GM18520 (cell line): ENCODE data around the gene ELFN2.
"Not testable (repeated sequence)": the region's sequence is repeated elsewhere in the genome, so short reads cannot be mapped to it uniquely, and the experiment has no call there.

Experiments
- ATAC-seq: cut with Tn5 transposase; IDR thresholded peaks from one replicate; pipeline ENCODE4 v1.9.1; 2021; ENCODE audit not compliant: unreplicated experiment

ELFN2 gene

GRCh38 chr22:37340331-37341262 lies 86.7 kb downstream of the ELFN2 start:
- no peak for ATAC-seq

- no peak for ATAC-seq
Measured at GRCh38 chr22:37338539-37339246, 88.6 kb downstream of the ELFN2 start.

GRCh38 chr22:37337204-37337943 lies 89.9 kb downstream of the ELFN2 start:
- ATAC-seq, result no peak

GRCh38 chr22:37336579-37336978 lies 90.7 kb downstream of the ELFN2 start:
- ATAC-seq, result no peak

GRCh38 chr22:37335806-37336199 lies 91.5 kb downstream of the ELFN2 start:
- ATAC-seq, result no peak

- no peak for ATAC-seq
Measured at GRCh38 chr22:37334859-37335805, 92.1 kb downstream of the ELFN2 start.

GRCh38 chr22:37334461-37334858 lies 92.8 kb downstream of the ELFN2 start:
- ATAC-seq, result no peak

GRCh38 chr22:37333724-37334460 lies 93.4 kb downstream of the ELFN2 start:
- no peak for ATAC-seq

- no peak for ATAC-seq
Measured at GRCh38 chr22:37331856-37332536, 95.3 kb downstream of the ELFN2 start.

GRCh38 chr22:37331034-37331428 lies 96.2 kb downstream of the ELFN2 start:
- ATAC-seq, result no peak

- ATAC-seq, result no peak
Measured at GRCh38 chr22:37330200-37331033, 96.9 kb downstream of the ELFN2 start.

GRCh38 chr22:37329238-37330140 lies 97.8 kb downstream of the ELFN2 start:
- no peak for ATAC-seq

- not testable (repeated sequence) for ATAC-seq
Measured at GRCh38 chr22:37328538-37329237, 98.6 kb downstream of the ELFN2 start.

GRCh38 chr22:37328017-37328416 lies 99.3 kb downstream of the ELFN2 start:
- ATAC-seq, result no peak

GRCh38 chr22:37326726-37327125 lies 100.6 kb downstream of the ELFN2 start:
- ATAC-seq, result no peak

- ATAC-seq, result no peak
Measured at GRCh38 chr22:37325039-37325395, 102.3 kb downstream of the ELFN2 start.
